GM18873 (cell line): ENCODE results near the gene PRPH2.
"Not testable (repeated sequence)": the region's sequence is repeated elsewhere in the genome, so short reads cannot be mapped to it uniquely, and the experiment has no call there.

Experiments
- ATAC-seq: cut with Tn5 transposase; IDR thresholded peaks from one replicate; pipeline ENCODE4 v1.9.1; 2021; ENCODE audit warnings: mild to moderate bottlenecking, moderate library complexity, moderate number of reproducible peaks; ENCODE audit not compliant: unreplicated experiment, low FRiP score

PRPH2 gene

GRCh38 chr6:42704251-42704936, 18.0 kb downstream of the PRPH2 start:
- no peak for ATAC-seq

DNA sequence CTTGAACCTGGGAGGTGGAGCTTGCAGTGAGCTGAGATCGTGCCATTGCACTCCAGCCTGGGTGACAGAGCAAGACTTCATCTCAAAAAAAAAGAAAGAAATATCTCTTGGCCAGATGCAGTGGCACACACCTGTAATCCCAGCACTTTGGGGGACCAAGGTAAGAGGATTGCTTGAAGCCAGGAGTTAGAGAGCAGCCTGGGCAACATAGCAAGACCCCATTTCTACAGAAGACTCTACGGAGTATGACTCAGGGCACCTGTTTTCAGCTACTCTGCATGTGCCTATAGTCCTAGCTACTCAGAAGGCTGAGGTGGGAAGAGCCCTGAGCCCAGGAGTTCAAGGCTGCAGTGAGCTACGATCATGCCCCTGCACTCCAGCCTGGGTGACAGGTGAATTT, 19.6 kb downstream of the PRPH2 start:
- ATAC-seq = not testable (repeated sequence)

DNA sequence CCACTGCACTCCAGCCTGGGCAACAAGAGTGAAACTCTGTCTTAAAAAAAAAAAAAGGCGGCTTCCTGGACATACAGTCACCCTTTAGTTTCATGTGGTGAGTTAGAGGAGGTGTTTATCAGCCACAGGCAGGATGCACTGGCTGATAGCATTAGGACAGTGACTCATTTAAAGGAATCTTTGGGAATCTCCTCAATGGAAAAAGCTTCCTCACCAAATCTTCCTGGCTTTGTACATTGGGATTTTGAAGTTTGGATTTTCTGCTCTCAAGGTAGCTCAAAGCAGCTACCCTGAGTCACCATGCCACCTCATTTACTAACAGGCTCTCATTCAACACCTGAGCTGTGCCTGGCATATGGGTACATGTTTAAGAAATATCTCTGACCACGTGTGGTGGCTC, 20.2 kb downstream of the PRPH2 start:
- ATAC-seq = no peak

GRCh38 chr6:42698217-42698616, 24.2 kb downstream of the PRPH2 start:
- ATAC-seq = no peak

GRCh38 chr6:42697268-42697655, 25.1 kb downstream of the PRPH2 start:
- ATAC-seq = no peak

GRCh38 chr6:42696526-42697267, 25.7 kb downstream of the PRPH2 start:
- no peak for ATAC-seq

GRCh38 chr6:42694586-42694985, 27.8 kb downstream of the PRPH2 start:
- no peak for ATAC-seq

DNA sequence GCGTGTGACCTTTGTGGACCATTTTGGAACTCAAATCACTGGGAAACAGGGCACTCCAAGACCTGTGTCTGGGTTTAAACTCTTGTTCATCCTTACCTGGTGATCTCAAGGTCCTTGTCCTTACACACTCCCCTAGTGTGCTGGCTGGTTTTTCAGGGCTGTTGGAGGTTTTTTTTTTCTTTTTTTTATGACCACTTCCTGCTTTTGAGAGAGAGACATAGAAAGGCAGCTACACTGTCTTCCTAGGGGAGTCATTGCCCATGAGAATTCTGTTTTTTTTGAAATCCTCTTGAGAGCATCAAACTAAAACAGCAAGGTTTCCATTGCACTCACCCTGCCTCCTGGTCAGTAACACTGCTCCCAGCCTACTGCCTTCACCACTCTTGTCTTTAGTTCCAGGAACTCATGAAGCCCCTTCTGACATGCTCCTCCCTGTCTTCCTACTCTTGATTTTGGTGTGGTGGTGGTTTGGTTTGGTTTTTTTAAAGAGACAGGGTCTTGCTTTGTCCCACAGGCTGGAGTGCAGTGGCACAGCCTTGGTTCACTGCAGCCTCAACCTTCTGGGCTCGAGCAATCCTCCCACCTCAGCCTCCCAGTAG, 28.6 kb downstream of the PRPH2 start:
- ATAC-seq = no peak

GRCh38 chr6:42692137-42692911, 30.1 kb downstream of the PRPH2 start:
- ATAC-seq = no peak

DNA sequence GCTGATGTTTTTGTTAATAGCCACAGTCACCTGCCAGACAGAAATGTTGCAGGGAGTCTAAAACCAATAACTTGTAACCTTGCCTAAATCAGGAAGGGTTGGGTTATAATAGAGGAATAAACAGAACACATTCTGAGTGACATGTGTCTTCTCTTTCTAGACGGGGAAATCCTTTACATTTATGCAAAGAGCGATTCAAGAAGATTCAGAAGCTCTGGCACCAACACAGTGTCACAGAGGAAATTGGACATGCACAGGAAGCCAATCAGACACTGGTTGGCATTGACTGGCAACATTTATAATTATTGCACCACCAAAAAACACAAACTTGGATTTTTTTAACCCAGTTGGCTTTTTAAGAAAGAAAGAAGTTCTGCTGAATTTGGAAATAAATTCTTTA, 31.5 kb downstream of the PRPH2 start:
- no peak for ATAC-seq

- no peak for ATAC-seq
Observed at GRCh38 chr6:42690151-42690702, 32.2 kb downstream of the PRPH2 start.

GRCh38 chr6:42689371-42689770, 33.0 kb downstream of the PRPH2 start:
- no peak for ATAC-seq

DNA sequence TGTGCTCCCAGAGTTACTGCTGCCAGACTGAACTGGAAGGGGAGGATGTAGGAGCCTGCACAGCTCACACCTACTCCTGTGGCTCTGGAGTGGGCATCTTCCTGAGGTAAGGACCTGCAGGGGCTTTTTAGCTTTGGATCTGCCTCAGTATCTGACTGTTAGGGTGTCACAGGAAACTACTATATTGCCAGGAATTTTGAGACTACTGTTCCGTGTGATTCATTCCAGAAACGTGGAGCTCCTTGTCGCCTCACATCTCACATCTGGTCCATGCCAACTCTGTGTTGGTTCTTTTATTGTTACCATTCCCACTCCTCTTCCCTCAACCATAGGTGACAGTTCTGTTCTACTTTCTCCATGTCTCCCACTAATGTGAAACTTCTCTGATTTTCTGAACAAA, 34.1 kb downstream of the PRPH2 start:
- no peak for ATAC-seq

GRCh38 chr6:42679358-42679757, 43.0 kb downstream of the PRPH2 start:
- no peak for ATAC-seq

- ATAC-seq = no peak
Observed at GRCh38 chr6:42674780-42675179, 47.6 kb downstream of the PRPH2 start.

GRCh38 chr6:42674368-42674767, 48.0 kb downstream of the PRPH2 start:
- not testable (repeated sequence) for ATAC-seq

- ATAC-seq = no peak
Observed at GRCh38 chr6:42664718-42665117, 57.7 kb downstream of the PRPH2 start.

DNA sequence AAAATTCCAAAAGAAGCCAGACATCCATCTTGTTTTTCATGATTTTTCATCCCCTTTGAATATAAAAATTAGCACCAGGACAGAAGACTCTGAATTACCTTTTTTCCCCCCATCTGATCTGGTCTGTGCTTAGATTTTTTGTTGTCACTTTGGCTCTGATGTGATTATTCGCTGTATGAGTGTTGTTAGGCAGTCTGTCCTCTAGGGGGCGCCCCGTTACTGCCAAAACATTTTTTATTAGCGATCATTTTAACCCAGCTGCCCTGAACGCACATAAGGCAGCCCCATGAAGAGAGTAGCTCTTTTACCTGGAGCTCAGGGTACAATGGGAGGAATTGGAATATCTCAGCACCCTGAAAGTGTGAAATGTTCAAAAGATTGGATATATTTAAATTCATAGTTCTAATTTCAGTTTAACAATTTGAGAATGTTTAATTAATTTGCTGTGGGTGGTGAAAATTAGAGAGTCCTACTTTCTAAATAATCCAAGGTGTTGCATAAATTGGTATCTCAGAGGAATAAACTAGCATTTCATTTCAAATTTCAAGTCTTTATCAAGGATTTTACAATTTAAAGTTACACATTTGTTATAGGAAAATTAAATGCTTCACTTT, 60.8 kb downstream of the PRPH2 start:
- no peak for ATAC-seq

DNA sequence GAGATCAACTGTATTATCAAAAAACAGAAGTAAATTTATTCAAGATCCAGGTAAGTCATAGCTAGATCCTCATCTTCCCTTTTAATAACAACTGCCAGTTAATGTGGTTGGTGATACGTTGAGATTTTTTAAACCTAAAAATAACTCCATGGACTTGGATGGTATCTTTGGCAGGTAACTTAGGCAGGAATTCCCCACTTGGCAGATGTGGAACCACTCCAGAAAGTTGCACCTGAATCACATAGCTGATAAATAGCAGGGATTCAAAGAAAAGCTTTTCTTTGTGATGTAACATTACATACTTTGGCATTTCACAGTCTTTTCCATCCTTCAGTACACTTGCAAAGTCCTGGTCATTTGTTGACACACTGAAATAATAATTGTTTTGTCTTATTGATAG, 62.6 kb downstream of the PRPH2 start:
- no peak for ATAC-seq

GRCh38 chr6:42653851-42654250, 68.5 kb downstream of the PRPH2 start:
- no peak for ATAC-seq
